Ishikawa (cell line): ENCODE measurements around the gene RBM27.

Experiments used
- CREB1 ChIP-seq: IDR thresholded peaks from 2 replicates; pipeline ENCODE4 v1.6.1; 2012; ENCODE audit warnings: low read depth
- EGR1 ChIP-seq: IDR thresholded peaks from 2 replicates; pipeline ENCODE4 v1.6.1; 2012
- EP300 ChIP-seq: IDR thresholded peaks from 2 replicates; pipeline ENCODE4 v1.6.1; 2012; ENCODE audit warnings: borderline replicate concordance
- FOXM1 ChIP-seq: IDR thresholded peaks from 2 replicates; pipeline ENCODE4 v1.6.1; 2012; ENCODE audit warnings: low read depth, borderline replicate concordance
- MAX ChIP-seq: IDR thresholded peaks from 2 replicates; pipeline ENCODE4 v1.6.1; 2012
- NFIC ChIP-seq: IDR thresholded peaks from 2 replicates; pipeline ENCODE4 v1.6.1; 2012
- RAD21 ChIP-seq: IDR thresholded peaks from 2 replicates; pipeline ENCODE4 v1.6.1; 2012; ENCODE audit warnings: low read depth
- TAF1 ChIP-seq: IDR thresholded peaks from 2 replicates; pipeline ENCODE4 v1.6.1; 2012; ENCODE audit warnings: low read depth, mild to moderate bottlenecking
- TCF12 ChIP-seq: IDR thresholded peaks from 2 replicates; pipeline ENCODE4 v1.6.1; 2012; ENCODE audit warnings: low read depth
- TEAD4 ChIP-seq: IDR thresholded peaks from 2 replicates; pipeline ENCODE4 v1.6.1; 2012
- YY1 ChIP-seq: IDR thresholded peaks from 2 replicates; pipeline ENCODE4 v1.6.1; 2012; ENCODE audit warnings: low read depth
- TF ChIP-seq, protein P1 (sequence below): IDR thresholded peaks from 2 replicates; pipeline ENCODE4 v1.6.1; 2012; ENCODE audit warnings: low read depth, mild to moderate bottlenecking
- TF ChIP-seq, protein P2 (sequence below): IDR thresholded peaks from 2 replicates; pipeline ENCODE4 v1.6.1; 2012

DNA sequence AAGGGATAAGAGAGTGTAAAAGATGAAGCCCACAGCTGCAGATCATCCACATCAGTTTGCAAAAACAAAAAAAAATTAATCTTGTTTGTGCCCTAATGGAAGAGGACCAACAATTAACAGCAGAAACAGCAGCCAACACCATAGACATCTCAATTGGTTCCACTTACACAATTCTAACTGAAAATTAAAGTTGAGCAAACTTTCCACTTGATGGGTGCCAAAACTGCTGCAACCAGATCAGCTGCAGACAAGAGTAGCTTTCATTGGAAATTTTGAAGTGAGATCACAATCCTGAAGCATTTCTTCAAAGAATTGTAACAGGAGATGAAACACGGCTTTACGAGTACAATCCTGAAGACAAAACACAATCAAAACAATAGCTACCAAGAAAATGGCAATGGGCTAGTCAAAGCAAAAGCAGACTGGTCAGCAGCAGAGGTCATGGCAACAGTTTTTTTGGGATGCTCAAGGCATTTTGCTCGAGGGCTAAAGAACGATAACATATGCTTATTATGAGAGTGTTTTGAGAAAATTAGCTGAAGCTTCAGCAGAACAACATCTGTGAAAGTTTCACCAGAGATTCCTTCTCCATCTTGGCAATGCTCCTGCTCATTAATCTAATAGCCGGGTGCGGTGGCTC is 4.1 kb upstream of the RBM27 start:
- TF ChIP-seq TAF1: no peak
- no peak for TF ChIP-seq NFIC
- no peak for TF ChIP-seq CREB1
- TF ChIP-seq EGR1: no peak
- TF ChIP-seq EP300: no peak
- no peak for TF ChIP-seq TEAD4
- TF ChIP-seq, protein P1, sequence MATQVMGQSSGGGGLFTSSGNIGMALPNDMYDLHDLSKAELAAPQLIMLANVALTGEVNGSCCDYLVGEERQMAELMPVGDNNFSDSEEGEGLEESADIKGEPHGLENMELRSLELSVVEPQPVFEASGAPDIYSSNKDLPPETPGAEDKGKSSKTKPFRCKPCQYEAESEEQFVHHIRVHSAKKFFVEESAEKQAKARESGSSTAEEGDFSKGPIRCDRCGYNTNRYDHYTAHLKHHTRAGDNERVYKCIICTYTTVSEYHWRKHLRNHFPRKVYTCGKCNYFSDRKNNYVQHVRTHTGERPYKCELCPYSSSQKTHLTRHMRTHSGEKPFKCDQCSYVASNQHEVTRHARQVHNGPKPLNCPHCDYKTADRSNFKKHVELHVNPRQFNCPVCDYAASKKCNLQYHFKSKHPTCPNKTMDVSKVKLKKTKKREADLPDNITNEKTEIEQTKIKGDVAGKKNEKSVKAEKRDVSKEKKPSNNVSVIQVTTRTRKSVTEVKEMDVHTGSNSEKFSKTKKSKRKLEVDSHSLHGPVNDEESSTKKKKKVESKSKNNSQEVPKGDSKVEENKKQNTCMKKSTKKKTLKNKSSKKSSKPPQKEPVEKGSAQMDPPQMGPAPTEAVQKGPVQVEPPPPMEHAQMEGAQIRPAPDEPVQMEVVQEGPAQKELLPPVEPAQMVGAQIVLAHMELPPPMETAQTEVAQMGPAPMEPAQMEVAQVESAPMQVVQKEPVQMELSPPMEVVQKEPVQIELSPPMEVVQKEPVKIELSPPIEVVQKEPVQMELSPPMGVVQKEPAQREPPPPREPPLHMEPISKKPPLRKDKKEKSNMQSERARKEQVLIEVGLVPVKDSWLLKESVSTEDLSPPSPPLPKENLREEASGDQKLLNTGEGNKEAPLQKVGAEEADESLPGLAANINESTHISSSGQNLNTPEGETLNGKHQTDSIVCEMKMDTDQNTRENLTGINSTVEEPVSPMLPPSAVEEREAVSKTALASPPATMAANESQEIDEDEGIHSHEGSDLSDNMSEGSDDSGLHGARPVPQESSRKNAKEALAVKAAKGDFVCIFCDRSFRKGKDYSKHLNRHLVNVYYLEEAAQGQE: no peak
- no peak for TF ChIP-seq RAD21
- no peak for TF ChIP-seq TCF12
- no peak for TF ChIP-seq MAX
- TF ChIP-seq, protein P2, sequence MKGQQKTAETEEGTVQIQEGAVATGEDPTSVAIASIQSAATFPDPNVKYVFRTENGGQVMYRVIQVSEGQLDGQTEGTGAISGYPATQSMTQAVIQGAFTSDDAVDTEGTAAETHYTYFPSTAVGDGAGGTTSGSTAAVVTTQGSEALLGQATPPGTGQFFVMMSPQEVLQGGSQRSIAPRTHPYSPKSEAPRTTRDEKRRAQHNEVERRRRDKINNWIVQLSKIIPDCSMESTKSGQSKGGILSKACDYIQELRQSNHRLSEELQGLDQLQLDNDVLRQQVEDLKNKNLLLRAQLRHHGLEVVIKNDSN: no peak
- no peak for TF ChIP-seq YY1
- no peak for TF ChIP-seq FOXM1
